Endothelial cell of umbilical vein (primary cell): ENCODE results near the gene CENPP. TPM values are rescaled to one million over a fixed set of nuclear protein-coding genes. Genes with fewer than 3 reads are reported as not detected.
A peak's percentile ranks its signal among the peaks of the same experiment; 100 is the strongest.

Experiments
- BruUV-seq: library from RNA; stranded (reverse); fragments of 400-500 nt; replicated peaks from 2 replicates; lab custom pipeline; 2021; lab: Mats Ljungman, UMichigan
- CTCF ChIA-PET: fragments of 300-600, 350-600 bp; sonication (Branson Sonifier 250); formaldehyde crosslinking; loops from one replicate; lab custom pipeline; 2021; ENCODE audit warnings: antibody characterized with exemption, inconsistent platforms; lab: Charles Lee
- POLR2A ChIA-PET: fragments of 300-600, 350-600 bp; sonication (Branson Sonifier 250); formaldehyde crosslinking; loops from one replicate; lab custom pipeline; 2021; ENCODE audit warnings: antibody characterized with exemption, inconsistent platforms; lab: Charles Lee
- DNase-seq: peaks from one replicate; pipeline ENCODE4 v3.0.0-alpha.2; 2011; ENCODE audit warnings: low read depth, low spot score
- FAIRE-seq: peaks from 2 replicates; lab custom pipeline; 2011; peaks lifted over from hg19 to GRCh38; lab: Jason Lieb, UNC
- H2AFZ ChIP-seq: 2 replicates; pipeline ENCODE4 v1.6.0; 2012; ENCODE audit warnings: low read depth, low read length, control low read depth, inconsistent platforms
- H3K27ac ChIP-seq: 2 replicates; pipeline ENCODE4 v1.5.1; 2011; ENCODE audit warnings: low read depth, mild to moderate bottlenecking, control low read depth, low read length, moderate library complexity; ENCODE audit not compliant: insufficient read depth
- H3K27me3 ChIP-seq, 2 experiments: 2 replicates each; pipeline versions ENCODE4 v1.6.0 to v1.6.1; 2011; ENCODE audit warnings: low read length in 2 of 2, mixed read lengths in 1 of 2; ENCODE audit not compliant: control insufficient read depth in 2 of 2, insufficient read depth in 2 of 2
- H3K36me3 ChIP-seq, 2 experiments: 2 replicates in 1 of 2; 3 replicates in 1 of 2; pipeline ENCODE4 v1.5.1; 2011; ENCODE audit warnings: low read length in 2 of 2, mild to moderate bottlenecking in 1 of 2, moderate library complexity in 1 of 2; ENCODE audit not compliant: control insufficient read depth in 2 of 2, insufficient read depth in 2 of 2; ENCODE audit errors: extremely low read depth in 1 of 2
- H3K4me1 ChIP-seq: 3 replicates; pipeline ENCODE4 v1.5.1; 2011; ENCODE audit warnings: mild to moderate bottlenecking, low read length; ENCODE audit not compliant: control insufficient read depth, insufficient read depth; ENCODE audit errors: extremely low read depth
- H3K4me2 ChIP-seq: 2 replicates; pipeline ENCODE4 v1.6.1; 2011; ENCODE audit warnings: low read length, control low read depth, mixed read lengths; ENCODE audit not compliant: insufficient read depth
- H3K4me3 ChIP-seq, 3 experiments: fragments of 200-600 bp in 1 of 3; sonication (generic), shearing (Covaris generic) in 1 of 3; replicated peaks in 1 of 3; 2 replicates each; pipeline ENCODE4 v1.5.1; 2011 to 2016; ENCODE audit warnings: control low read depth in 3 of 3, low read length in 3 of 3, mild to moderate bottlenecking in 2 of 3, inconsistent platforms in 1 of 3, low read depth in 1 of 3, moderate library complexity in 1 of 3; ENCODE audit not compliant: insufficient read depth in 1 of 3
- H3K79me2 ChIP-seq: 2 replicates; pipeline ENCODE4 v1.6.0; 2012; ENCODE audit warnings: low read length, inconsistent platforms; ENCODE audit not compliant: control insufficient read depth, insufficient read depth
- H3K9ac ChIP-seq: replicated peaks from 2 replicates; pipeline ENCODE3; 2011; ENCODE audit warnings: low read length, control low read depth; ENCODE audit not compliant: insufficient read depth; ENCODE audit errors: extremely low read depth
- H3K9me1 ChIP-seq: replicated peaks from 3 replicates; pipeline ENCODE4 v1.6.0; 2011; ENCODE audit warnings: mild to moderate bottlenecking, low read length; ENCODE audit not compliant: control insufficient read depth, insufficient read depth; ENCODE audit errors: extremely low read depth
- H3K9me3 ChIP-seq: replicated peaks from 2 replicates; pipeline ENCODE4 v1.5.1; 2012; ENCODE audit warnings: low read length, inconsistent platforms; ENCODE audit not compliant: control insufficient read depth, insufficient read depth
- H4K20me1 ChIP-seq: replicated peaks from 2 replicates; pipeline ENCODE3; 2011; ENCODE audit warnings: mild to moderate bottlenecking, low read length; ENCODE audit not compliant: control insufficient read depth, insufficient read depth; ENCODE audit errors: extremely low read depth
- EZH2 ChIP-seq: IDR thresholded peaks from 2 replicates; pipeline ENCODE4 v1.6.1; 2012; ENCODE audit warnings: borderline replicate concordance, low read depth, mild to moderate bottlenecking, moderate library complexity, low read length, inconsistent platforms; ENCODE audit not compliant: severe bottlenecking
- FOS ChIP-seq: IDR thresholded peaks from 2 replicates; pipeline ENCODE4 v1.6.1; 2011; ENCODE audit warnings: mild to moderate bottlenecking, low read length, moderate library complexity, borderline replicate concordance; ENCODE audit not compliant: insufficient read depth
- GATA2 ChIP-seq: IDR thresholded peaks from 2 replicates; pipeline ENCODE4 v1.7.0; 2011; ENCODE audit warnings: low read depth, mild to moderate bottlenecking, moderate library complexity, mixed read lengths, low read length; ENCODE audit not compliant: insufficient read length, insufficient read depth
- JUN ChIP-seq: IDR thresholded peaks from 2 replicates; pipeline ENCODE4 v1.6.1; 2011; ENCODE audit warnings: borderline replicate concordance, low read depth; ENCODE audit not compliant: insufficient read length, insufficient read depth
- MYC ChIP-seq: IDR thresholded peaks from one replicate; pipeline ENCODE4 v1.6.1; 2011; ENCODE audit warnings: mild to moderate bottlenecking, low read depth, low read length
- POLR2A ChIP-seq: IDR thresholded peaks from 2 replicates; pipeline ENCODE4 v1.6.1; 2012; ENCODE audit warnings: low read depth, mild to moderate bottlenecking, control low read depth, low read length
- POLR2AphosphoS5 ChIP-seq: IDR thresholded peaks from 2 replicates; pipeline ENCODE4 v1.6.1; 2012; ENCODE audit warnings: low read depth, mild to moderate bottlenecking, control low read depth, low read length, moderate library complexity; ENCODE audit not compliant: insufficient read depth
- dilution Hi-C: fragments of 300-500 bp; cut with MboI; formaldehyde crosslinking; loops from one replicate; pipeline ENCODE4 v1.15.0; 2019; ENCODE audit warnings: low sequenced_read_pairs; ENCODE audit not compliant: extremely low pct_ligation_motif_present
- intact Hi-C: fragments of 100-400 bp; cut with micrococcal nuclease; formaldehyde crosslinking; loops from one replicate; pipeline ENCODE4 v1.10.0; 2022
- polyA plus RNA-seq, 4 experiments: library from polyadenylated mRNA; depleted of rRNA in 3 of 4; stranded (reverse) in 3 of 4; unstranded in 1 of 4; fragments of >200 nt; gene quantifications; 2 replicates each; pipeline versions ENCODE4 v1.2.1 to v1.2.3, GENCODE V29; 2011 to 2012; ENCODE audit warnings: missing spikeins in 1 of 4
- total RNA-seq: library from RNA; stranded (reverse); gene quantifications from 2 replicates; pipeline ENCODE4 v1.2.3, GENCODE V29; 2021
- TF ChIP-seq, protein P1 (sequence below): IDR thresholded peaks from 2 replicates; pipeline ENCODE4 v1.6.1; 2011; ENCODE audit not compliant: insufficient read depth, insufficient read length
- TF ChIP-seq, protein P2 (sequence below), 2 donors: IDR thresholded peaks; 1 replicate in 1 of 2; 2 replicates in 1 of 2; pipeline ENCODE4 v1.5.1; 2011; ENCODE audit warnings: low read length in 2 of 2, mild to moderate bottlenecking in 2 of 2, moderate library complexity in 2 of 2, control low read depth in 1 of 2, inconsistent platforms in 1 of 2, low read depth in 1 of 2; ENCODE audit not compliant: insufficient read depth in 1 of 2; ENCODE audit errors: extremely low read depth in 1 of 2

The CENPP gene
- total and polyA plus RNA-seq, 2 donors (not counting 3 experiments of a cell fraction or from before 2014, with no cell fraction given): 1.2 to 12.0 TPM

DNA sequence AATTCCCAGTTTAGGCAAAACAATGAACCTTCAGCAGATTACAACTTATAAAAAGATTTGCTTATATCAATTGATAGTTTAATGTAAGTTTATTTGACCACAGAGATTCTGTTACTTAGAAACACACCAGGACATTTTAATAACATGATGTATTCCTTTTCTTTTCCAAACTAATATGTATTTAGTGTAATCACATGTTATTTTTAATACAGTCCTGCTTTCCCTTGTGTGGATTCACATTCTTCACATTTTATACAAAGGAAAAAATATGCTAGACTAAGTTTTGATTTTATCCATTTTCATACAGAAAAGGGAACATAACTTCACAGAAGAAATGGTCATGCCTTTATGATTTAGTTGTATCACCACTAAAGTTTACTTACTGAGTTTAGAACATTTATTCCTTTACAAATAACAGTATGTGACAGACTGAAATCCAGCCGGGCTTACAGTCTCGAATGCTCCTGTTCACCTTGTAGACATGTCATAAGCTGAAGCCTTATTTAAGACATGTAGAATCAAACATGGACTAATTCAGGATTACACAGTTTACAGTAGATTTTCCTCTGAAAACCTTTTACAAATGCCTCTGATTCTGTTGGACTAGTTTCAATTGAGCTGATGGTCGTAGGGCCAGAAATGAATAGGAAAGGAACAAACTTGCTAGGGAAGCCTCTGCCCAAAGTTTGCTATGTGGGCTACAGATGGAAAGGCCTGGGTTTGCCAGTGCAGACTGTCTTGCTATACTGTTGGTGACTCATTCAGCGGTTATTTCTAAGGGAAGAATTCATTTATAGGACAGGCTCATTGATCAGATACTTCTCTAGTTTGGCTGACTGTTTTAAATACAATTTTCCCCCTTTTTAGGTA lies 163.2 kb downstream of the CENPP start:
- Histone ChIP-seq H3K9me1 (no peaks in the 10 kb centered on the region), H3K9ac (no peak overlapping the region), H2AFZ (peak overlapping the region; percentile 3), H3K4me2 (no peak overlapping the region), H3K9me3 (no peaks in the 10 kb centered on the region), H3K27me3 (no peaks in the 10 kb centered on the region), H4K20me1 (no peaks in the 10 kb centered on the region), H3K79me2 (no peaks in the 10 kb centered on the region), H3K27ac (no peak overlapping the region), H3K4me3 (no peak overlapping the region), H3K36me3 (no peaks in the 10 kb centered on the region), H3K4me1 (peaks cover 9% of the 10 kb centered on the region)
- dilution Hi-C loops (no loop called here), intact Hi-C loops (loop anchor here (10.0 kb wide), 1 partner anchor 54 kb away; no protein-coding TSS in a partner anchor)
- TF ChIP-seq, protein P1, sequence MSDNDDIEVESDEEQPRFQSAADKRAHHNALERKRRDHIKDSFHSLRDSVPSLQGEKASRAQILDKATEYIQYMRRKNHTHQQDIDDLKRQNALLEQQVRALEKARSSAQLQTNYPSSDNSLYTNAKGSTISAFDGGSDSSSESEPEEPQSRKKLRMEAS: no peak
- no peak for TF ChIP-seq POLR2AphosphoS5
- no peak for TF ChIP-seq EZH2
- TF ChIP-seq, protein P2, sequence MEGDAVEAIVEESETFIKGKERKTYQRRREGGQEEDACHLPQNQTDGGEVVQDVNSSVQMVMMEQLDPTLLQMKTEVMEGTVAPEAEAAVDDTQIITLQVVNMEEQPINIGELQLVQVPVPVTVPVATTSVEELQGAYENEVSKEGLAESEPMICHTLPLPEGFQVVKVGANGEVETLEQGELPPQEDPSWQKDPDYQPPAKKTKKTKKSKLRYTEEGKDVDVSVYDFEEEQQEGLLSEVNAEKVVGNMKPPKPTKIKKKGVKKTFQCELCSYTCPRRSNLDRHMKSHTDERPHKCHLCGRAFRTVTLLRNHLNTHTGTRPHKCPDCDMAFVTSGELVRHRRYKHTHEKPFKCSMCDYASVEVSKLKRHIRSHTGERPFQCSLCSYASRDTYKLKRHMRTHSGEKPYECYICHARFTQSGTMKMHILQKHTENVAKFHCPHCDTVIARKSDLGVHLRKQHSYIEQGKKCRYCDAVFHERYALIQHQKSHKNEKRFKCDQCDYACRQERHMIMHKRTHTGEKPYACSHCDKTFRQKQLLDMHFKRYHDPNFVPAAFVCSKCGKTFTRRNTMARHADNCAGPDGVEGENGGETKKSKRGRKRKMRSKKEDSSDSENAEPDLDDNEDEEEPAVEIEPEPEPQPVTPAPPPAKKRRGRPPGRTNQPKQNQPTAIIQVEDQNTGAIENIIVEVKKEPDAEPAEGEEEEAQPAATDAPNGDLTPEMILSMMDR (IDR thresholded peaks at IDR 0.05; ENCODE audit: extremely low read depth in 1 of 2, insufficient read depth in 1 of 2, low read depth in 1 of 2, low read length in 2 of 2): no peak
- TF ChIP-seq JUN: no peak
- TF ChIP-seq GATA2: no peak
- TF ChIP-seq MYC: no peak
- TF ChIP-seq FOS: no peak
- TF ChIP-seq POLR2A: no peak
- DNase-seq: no peak
- ChIA-PET CTCF (no interaction called here), POLR2A (no interaction called here)
- no peak for FAIRE-seq
- no TSS peak for BruUV-seq
